Measurements from ENCODE around the gene SPATA33.
"Not testable (repeated sequence)": the region's sequence is repeated elsewhere in the genome, so short reads cannot be mapped to it uniquely, and the experiment has no call there.

SPATA33 gene

GRCh38 chr16:89629827-89630610 is 27.6 kb upstream of the SPATA33 start:
- no peak for DNase-seq

DNA sequence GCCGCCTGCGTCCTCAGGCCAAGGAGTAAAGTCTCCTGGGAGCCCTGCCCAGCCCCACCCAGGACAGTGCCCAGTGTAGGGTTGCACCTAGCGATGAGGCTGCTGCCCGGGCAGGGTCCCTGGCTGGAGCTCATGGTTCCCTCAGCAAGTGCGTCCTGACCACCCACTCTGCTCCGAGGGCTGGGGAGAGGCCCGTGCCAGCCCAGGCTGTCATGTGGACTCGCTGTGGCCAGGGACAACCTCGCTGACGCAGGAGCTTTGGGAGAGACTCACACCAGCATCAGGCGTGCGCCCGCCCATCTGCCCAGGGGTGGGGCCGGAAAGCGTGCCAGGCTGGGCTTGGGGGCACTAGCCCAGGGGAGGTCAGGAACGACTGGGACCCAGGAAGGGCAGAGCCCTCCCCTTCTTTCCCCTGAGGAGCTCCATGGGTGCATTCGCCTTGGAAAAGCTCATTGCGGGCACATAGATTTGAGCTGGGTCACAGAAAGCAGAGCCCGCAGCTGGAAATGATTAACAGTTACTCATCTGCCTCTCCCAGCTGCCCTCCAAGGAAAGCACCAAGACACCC is 24.5 kb upstream of the SPATA33 start:
- no peak for DNase-seq

DNA sequence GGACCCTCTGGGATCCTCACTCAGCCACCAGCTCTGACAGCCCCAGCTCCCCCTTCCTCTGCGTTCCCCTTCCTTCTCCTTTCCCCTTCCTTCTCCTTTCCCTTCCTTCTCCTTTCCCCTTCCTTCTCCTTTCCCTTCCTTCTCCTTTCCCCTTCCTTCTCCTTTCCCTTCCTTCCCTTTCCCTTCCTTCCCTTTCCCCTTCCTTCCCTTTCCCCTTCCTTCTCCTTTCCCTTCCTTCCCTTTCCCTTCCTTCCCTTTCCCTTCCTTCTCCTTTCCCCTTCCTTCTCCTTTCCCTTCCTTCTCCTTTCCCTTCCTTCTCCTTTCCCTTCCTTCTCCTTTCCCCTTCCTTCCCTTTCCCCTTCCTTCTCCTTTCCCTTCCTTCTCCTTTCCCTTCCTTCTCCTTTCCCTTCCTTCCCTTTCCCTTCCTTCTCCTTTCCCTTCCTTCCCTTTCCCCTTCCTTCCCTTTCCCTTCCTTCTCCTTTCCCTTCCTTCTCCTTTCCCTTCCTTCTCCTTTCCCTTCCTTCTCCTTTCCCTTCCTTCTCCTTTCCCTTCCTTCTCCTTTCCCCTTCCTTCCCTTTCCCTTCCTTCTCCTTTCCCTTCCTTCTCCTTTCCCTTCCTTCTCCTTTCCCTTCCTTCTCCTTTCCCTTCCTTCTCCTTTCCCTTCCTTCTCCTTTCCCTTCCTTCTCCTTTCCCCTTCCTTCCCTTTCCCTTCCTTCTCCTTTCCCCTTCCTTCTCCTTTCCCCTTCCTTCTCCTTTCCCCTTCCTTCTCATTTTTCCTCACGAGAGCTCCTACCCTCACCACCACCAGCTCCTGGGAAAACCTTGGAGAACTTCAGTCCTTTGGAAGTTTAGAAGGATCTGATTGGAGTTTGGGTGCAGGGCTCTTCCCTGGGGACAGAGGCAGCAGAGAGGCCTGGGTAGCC is 22.9 kb upstream of the SPATA33 start:
- not testable (repeated sequence) for DNase-seq

DNA sequence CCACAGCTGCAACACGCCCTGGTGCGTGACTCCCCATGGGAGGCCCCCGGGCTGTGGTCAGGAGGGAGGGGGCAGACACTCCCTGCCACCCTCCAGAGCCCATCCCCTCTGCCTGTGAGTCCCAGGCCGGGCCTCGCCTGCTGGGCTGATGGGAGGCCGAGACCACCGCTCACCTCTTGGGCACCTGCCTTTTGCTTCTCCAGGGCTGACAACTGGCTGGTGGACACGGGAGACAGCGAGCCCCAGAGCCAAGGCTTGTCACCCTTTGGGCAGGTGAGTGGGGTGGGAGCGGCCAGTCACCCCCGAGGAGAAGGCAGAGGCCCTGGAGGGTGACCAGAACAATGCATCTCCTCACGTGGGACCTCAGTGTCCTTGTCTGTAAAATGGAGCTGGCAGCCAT is 21.0 kb upstream of the SPATA33 start:
- no peak for DNase-seq

- no peak for DNase-seq
These were observed 20.3 kb upstream of the SPATA33 start for GRCh38 chr16:89637379-89637778.

- DNase-seq, result no peak
These were observed 19.2 kb upstream of the SPATA33 start for GRCh38 chr16:89638455-89638854.

DNA sequence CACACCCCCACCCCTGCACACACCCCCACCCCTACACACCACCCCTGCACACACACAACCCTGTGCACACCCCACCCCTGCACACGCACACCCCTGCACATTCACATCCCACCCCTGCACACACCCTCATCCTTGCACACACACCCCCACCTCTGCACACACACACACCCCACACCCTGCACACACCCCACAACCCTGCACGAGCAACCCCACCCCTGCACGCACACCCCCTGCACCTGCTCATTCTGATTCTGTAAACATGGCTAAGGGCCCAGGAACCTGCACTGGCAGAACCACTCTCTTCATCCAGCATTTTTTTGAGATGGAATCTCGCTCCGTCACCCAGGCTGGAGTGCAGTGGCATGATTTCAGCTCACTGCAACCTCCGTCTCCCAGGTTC is 18.3 kb upstream of the SPATA33 start:
- no peak for DNase-seq

DNA sequence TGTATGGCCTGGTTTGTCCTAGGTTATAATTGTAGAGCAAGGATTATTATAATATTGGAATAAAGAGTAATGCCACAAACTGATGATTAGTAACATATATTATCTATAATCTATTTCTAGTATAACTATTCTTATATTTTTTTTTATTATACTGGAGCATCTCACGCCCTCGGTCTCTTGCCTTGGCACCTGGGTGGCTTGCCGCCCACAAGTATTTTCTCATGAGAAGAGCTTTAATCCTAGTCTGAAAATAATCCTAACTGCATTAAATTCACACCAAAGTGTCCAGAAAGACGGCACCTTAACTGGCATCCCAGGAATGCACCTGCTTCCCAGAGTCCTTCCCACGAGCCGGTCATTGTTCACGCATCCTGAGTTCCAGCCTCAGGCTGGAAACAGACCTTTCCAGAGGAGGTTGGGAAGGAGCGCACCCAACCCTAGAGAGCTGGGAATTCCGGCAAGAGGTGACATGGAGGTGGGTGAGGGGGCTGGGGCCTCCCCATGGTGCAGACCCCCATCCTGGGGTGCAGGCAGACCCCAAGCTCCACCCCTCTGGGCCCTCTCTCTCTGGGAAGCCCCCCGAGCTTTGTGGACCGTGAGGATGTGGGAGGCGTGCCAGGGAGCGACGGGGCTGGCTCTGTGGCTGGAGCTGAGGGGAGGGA is 16.0 kb upstream of the SPATA33 start:
- no peak for DNase-seq

DNA sequence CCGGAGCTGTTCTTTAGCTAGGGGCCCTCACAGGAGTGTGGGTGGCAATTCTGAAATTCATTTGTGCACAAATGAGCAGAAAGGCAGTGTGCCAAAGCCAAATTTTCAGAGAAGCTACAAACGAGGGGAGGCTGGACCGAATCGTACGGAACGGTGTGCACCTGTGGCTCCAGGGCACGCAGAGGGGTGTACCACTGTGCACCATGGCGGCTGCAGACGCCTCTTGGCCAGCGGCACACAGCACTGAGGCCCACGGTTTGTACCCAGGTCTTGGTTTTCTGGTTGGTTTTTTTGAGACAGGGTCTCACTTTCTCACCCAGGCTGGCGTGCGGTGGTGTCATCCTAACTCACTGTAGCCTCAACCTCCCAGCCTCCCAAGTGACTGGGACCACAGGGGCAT is 15.1 kb upstream of the SPATA33 start:
- no peak for DNase-seq

GRCh38 chr16:89643769-89644300 is 13.8 kb upstream of the SPATA33 start:
- DNase-seq, result no peak

GRCh38 chr16:89645122-89645521 is 12.5 kb upstream of the SPATA33 start:
- DNase-seq, result no peak

- DNase-seq, result no peak
These were observed 11.4 kb upstream of the SPATA33 start for GRCh38 chr16:89646270-89646669.

- DNase-seq, result no peak
These were observed 10.7 kb upstream of the SPATA33 start for GRCh38 chr16:89646906-89647305.

DNA sequence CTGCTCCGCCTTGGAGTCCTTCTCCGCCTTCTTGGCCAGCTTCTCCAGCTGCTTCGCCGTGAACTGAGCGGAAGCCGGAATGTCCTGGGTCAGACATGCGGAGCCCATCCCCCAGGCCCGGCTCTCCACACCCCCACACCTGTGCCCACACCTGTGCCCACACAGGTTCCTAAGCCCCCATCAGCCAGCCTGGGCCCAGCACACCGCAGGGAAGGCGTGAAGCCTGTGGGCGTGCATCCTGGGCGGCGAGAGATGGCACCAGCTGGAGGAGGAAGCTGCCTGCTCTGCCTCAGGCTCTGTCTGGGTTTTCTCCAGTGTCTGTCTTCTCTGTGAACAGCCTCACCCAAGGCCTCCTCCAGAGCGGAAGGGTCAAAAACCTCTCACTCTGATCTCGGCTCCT is 6.1 kb upstream of the SPATA33 start:
- DNase-seq, result no peak

- DNase-seq, result no peak
These were observed 3.9 kb upstream of the SPATA33 start for GRCh38 chr16:89653656-89654295.

- no peak for DNase-seq
These were observed 2.5 kb upstream of the SPATA33 start for GRCh38 chr16:89655062-89655643.

GRCh38 chr16:89656435-89657121 is 1.1 kb upstream of the SPATA33 start:
- no peak for DNase-seq

DNA sequence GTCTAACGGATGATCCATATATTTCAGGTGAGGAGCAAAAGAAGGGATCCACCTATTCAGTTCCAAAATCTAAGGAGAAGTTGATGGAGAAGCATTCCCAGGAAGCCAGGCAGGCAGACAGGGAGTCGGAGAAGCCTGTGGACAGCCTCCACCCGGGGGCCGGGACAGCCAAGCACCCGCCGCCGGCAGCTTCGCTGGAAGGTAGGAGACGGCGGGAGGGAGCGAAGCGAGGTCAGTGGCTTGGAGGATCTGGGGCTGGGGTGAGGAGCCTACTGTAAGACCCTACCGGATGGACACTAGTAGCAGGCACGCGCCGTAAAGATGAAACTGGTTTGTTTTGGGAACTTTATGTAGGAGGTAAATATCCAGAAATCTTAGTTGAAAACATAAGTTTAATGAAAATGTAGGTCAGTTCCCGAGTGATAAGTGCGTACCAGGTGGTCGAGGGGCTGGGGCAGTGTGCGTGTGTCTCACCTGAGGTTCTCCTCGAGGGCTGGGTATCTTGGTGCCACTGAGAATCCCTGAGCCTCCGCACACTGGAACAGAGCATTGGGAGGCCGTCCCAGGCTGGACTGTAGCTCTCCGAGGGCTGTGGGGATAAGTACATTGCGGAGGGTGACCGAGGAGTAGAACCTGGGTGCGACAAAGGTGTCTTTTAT is 714 bp downstream of the SPATA33 start:
- DNase-seq, result no peak

DNA sequence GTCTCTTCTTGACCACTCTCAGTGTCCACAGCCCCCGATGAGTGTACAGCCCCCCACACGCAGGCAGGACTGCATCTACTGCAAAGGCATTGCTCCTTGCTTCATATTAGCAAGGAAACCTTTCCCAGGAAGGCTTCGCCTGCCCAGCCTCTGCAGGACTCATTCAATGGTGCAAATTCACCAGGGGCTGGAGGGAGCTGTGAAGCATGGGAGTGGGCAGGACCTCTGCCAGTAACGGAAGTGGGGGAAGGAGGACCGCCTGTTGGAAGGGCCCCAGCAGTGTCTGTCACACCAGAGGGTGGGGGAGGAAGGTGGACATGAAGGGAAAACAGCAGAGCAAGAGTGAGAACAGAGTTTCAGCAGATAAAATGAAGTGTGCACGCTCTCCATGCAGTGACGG is 2.5 kb downstream of the SPATA33 start:
- no peak for DNase-seq

DNA sequence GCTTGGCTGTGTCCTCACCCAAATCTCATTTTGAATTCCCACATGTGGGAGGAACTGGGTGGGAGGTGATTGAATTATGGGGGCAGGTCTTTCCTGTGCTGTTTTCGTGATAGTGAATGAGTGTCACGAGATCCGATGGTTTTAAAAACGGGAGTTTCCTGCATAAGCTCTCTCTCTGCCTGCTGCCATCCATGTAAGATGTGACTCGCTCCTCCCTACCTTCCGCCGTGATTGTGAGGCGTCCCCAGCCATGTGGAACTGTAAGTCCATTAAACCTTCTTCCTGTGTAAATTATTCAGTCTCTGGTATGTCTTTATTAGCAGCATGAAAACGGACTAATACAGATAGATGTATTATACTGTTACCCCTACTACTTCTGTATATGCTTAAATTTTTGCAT is 3.6 kb downstream of the SPATA33 start:
- DNase-seq, result no peak

- not testable (repeated sequence) for DNase-seq
These were observed 6.6 kb downstream of the SPATA33 start for GRCh38 chr16:89664238-89664637.

Data from CD4-positive, alpha-beta T cell treated with Interleukin-4 for 1 hour (primary cell).